SK-MEL-5 (cell line): ENCODE data around the gene COL9A1. TPM values are rescaled to one million over a fixed set of nuclear protein-coding genes. Genes with fewer than 3 reads are reported as not detected.

Experiments
- DNase-seq: peaks from one replicate; pipeline ENCODE4 v3.0.0-alpha.2; 2016; ENCODE audit warnings: low read depth, low spot score
- in situ Hi-C: cut with HindIII; loops from 2 replicates; pipeline ENCODE4 v1.10.0; 2016; ENCODE audit warnings: low sequenced_read_pairs, high pct_unique_total_duplicates, low pct_unique_long_range_greater_than_20kb
- total RNA-seq: library from RNA; depleted of rRNA; stranded (reverse); fragments of >200 nt; shearing (Covaris generic); gene quantifications from 2 replicates; pipeline ENCODE4 v1.2.3, GENCODE V29; 2014

Gene COL9A1
- total RNA-seq, 1 experiment from 2014 or later = 3.6 TPM

DNA sequence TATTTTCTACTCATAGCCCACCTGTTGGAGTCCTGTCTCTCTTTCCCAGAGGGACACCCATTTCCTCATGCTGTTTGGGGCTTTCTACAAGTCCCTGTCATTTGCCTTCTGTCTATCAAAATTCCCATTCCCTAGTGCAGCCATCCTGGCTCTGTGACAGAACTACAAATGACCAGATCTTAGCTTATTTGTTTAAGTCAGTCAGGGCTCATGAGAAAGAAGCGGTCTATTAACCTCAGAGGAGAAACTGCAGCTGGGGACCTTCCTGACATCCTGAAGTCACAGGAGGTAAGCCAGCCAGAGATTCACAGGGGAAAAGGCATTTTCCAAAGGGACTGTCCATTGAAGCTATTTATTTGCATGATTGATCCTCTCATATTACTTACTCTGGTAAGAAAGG lies 1.7 kb upstream of the COL9A1 start:
- DNase-seq = no peak
- in situ Hi-C loops = no loop called here

DNA sequence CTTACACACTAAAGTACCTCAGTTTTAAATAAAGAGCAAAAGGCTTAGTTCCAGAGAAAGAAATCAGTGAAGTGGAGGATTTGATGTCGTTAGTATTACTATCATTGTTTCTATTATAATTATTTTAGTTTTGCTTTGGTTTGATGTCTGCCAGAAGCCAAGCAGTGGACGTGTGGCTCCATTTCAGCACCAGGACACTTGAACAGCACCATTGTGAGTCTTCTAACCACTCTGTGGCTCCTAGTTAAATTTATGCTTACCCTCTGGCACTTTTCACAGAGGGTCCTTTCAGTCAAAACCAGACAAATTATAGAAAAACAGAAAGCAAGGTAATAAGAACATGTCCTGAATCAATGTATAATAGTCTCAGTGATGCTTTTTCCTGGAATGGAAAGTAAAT lies 3.4 kb downstream of the COL9A1 start:
- peak; percentile 14 for DNase-seq
- in situ Hi-C loops = no loop called here

- no peak for DNase-seq
- in situ Hi-C loops = no loop called here
Observed at GRCh38 chr6:70298068-70298467, 4.8 kb downstream of the COL9A1 start.

DNA sequence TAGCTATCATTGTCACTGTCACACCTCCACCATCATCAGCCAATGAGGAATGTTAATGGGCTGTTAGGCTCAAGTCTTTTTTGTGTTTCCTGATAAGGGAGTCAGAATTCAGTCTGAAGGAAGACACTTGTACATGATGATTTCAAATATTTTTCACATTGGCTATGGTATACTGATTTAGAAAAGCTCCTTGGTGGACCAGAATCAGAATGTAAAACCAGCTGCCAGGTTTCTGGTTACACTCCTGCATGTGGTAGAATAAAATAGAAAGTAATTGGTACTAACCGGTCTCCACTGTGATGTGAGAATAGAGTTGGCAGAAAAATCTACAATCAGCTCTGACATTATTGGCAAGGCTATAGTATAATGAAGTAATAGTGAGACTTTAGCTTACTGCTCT lies 10.7 kb downstream of the COL9A1 start:
- in situ Hi-C loops = no loop called here
- DNase-seq = no peak

DNA sequence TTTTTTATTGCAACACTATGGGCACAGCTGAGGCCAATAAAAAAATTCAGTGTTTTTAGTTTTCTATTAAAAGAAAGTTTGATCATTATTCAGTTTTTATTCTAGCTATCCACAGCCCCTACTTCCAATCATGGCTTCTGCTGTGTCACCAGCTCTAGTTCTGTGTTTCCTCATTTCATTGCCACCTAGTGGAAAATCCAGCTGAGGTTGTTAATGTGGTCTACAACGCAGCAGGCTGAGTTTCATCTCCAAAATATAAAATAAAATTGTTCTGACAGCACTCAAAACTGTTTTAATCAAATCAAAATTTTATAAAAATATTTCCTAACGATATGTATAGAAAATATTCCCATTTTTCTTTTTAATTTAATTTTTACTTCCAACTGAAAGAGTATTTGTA lies 13.6 kb downstream of the COL9A1 start:
- in situ Hi-C loops = no loop called here
- DNase-seq = peak; percentile 42

GRCh38 chr6:70286905-70287304 lies 16.0 kb downstream of the COL9A1 start:
- DNase-seq = no peak
- in situ Hi-C loops = no loop called here

DNA sequence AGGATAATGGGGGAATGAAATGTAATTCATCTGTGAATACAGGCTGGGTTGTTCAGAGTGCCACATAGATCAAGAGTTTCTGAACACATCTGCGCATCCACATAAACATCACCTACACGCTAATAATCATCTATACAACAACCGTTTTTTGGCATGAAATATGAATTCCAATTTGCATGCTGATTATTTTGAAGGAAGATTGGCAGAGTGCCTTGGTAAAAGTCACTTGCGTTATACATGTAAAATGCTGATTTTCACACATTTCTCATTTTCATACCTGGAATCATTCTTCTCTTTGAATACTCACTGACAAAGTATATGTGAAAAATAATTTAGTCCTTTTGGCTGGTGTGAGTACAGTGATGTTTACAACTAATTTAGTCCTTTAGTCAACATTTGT lies 17.7 kb downstream of the COL9A1 start:
- DNase-seq = no peak
- in situ Hi-C loops = no loop called here

DNA sequence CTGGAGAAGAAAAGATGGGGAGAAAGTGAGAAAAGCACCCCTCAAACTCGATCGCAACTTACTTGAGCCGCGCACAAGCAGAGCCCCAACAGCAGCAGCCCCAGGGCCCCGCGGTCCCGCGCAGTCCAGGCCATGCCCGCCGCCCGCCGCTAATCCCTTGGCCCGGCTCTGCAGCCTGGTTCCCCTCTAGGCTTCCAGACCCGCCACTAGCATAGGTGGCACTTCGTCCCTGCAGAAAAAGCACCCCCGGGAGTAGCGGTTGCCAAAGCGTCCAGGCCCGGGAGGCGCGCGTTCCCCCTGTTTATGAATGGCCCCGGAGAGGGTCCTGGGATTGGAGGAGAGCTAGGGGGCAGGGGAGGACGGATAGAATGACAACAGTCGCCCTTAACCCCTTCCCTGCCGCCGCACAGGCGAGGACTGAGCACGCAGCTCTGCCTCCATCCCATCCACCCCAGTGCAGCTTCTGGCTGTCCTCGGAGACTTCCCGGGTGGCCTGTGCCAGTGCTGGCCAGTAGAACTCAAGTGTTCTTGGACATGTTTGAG lies 19.9 kb downstream of the COL9A1 start:
- in situ Hi-C loops = no loop called here
- DNase-seq = no peak

GRCh38 chr6:70282312-70282918 lies 20.5 kb downstream of the COL9A1 start:
- in situ Hi-C loops = no loop called here
- no peak for DNase-seq

DNA sequence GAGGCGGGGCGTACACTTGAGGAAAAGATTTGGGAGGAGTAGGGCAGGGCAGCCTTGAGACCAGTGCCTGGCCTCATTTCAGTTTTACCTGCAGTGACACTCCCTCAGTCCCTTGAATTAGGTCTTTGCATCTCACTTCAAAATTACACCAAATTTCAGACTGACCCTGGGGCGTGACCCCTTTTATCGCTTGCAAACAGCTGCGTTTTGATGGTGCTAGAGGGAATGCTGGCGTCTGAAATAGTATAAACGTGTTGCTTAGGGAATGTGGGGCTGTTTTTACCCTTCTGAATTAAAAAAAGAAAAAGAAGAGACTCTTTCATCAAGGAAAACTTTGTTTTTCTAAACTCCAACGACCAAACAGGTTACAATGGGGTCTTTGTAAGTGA lies 21.0 kb downstream of the COL9A1 start:
- in situ Hi-C loops = no loop called here
- peak; percentile 43 for DNase-seq

DNA sequence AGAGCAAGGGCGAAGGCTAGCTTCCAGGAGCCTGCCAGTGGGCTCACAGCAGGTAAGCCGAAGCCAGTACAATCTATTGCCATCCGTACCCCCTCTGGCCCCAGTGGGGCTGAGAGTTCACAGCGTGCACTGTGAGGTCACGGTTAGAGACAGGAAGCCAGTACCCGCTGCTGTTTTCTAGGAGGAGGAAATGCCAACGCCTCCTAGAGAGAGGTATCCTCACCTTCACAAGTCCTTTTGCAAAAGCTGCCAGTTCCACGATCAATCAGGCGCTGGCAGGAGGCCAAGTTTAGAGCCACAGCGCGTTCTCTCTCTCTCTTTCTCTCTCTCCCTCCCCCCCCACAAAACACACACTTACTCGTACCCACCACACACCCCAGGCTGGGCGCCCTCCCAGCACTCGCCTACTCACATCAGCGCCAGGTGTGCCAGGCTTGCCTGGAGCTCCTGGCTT lies 22.5 kb downstream of the COL9A1 start:
- no peak for DNase-seq
- in situ Hi-C loops = no loop called here

GRCh38 chr6:70277470-70277869 lies 25.4 kb downstream of the COL9A1 start:
- in situ Hi-C loops = no loop called here
- no peak for DNase-seq

DNA sequence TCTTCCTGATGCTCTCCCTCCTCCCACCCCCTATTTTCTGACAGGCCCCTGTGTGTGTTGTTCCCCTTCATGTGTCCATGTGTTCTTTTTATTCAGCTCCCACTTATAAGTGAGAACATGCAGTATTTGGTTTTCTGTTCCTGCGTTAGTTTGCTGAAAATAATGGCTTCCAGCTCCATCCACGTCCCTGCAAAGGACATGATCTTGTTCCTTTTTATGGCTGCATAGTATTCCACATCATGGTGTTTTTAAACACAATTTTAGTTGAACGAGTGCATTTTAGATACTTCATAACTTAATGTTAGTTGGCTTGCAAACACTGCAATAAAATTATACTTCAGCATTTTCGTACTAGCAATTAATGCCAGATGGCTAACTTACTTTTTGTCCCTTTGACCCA lies 28.5 kb downstream of the COL9A1 start:
- no peak for DNase-seq
- in situ Hi-C loops = no loop called here

- DNase-seq = no peak
- in situ Hi-C loops = no loop called here
Observed at GRCh38 chr6:70272071-70272470, 30.8 kb downstream of the COL9A1 start.

GRCh38 chr6:70270287-70271005 lies 32.4 kb downstream of the COL9A1 start:
- in situ Hi-C loops = no loop called here
- no peak for DNase-seq

DNA sequence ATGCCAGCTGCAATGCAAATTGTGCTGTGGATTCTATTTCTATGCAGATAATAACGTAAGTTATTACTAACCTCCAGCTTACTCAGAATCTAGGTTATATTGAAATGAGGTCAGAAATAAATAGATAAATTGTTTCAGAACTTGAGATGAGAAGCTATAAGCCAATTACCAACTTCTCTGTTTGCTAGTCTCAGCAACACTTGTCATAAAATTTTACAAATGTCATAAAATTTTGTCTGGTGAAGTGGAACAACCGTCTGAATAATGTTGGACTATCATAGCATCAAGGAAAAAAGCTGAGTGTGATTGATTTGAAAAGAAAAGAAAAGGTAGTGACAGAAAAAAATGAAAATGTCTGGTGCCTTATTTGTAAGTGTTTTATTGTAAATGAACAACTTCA lies 36.7 kb downstream of the COL9A1 start:
- in situ Hi-C loops = no loop called here
- DNase-seq = no peak

DNA sequence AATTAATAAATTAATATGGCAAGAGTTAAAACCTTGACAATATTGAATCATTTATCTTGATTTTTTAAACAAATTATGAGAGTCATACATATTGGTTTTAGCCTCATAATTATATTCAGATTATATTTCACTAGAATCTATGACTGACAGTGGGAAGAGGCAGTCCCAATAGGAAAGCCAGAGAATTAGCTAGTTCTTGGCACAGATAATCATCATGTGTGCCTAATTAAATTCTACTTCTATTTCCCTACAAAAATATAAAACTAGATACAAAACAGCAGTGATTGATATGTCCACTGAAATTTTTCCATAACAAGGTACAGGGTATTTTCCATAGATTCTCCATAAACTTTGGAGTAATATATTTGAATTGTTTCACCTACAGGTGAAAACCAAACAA lies 38.6 kb downstream of the COL9A1 start:
- in situ Hi-C loops = no loop called here
- DNase-seq = no peak

GRCh38 chr6:70258483-70258882 lies 44.4 kb downstream of the COL9A1 start:
- in situ Hi-C loops = no loop called here
- DNase-seq = no peak

- in situ Hi-C loops = no loop called here
- DNase-seq = no peak
Observed at GRCh38 chr6:70257768-70258273, 45.1 kb downstream of the COL9A1 start.
